HG02870 (cell line): Measurements from ENCODE around the gene FER1L5.

Experiments used
- ATAC-seq: cut with Tn5 transposase; IDR thresholded peaks from one replicate; pipeline ENCODE4 v1.9.1; 2021; ENCODE audit warnings: mild to moderate bottlenecking, moderate library complexity; ENCODE audit not compliant: unreplicated experiment

Gene FER1L5

GRCh38 chr2:96679848-96680247 lies 37.3 kb downstream of the FER1L5 start:
- no peak for ATAC-seq

- ATAC-seq = no peak
Measured at GRCh38 chr2:96680561-96681141, 38.1 kb downstream of the FER1L5 start.

DNA sequence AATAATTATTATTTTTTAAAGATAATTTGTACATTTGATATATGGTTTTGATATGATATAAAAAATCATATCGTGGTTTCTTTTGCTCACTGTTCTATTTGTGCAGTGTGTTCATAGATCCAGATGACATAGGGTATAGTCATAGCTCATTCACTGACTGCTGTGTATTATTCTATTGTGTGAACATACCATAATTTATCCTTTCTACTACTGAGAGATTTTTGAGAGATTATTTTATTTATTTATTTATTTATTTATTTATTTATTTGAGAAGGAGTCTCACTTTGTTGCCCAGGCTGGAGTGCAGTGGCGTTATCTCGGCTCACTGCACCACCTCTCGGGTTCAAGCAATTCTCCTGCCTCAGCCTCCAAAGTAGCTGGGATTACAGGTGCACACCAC lies 39.0 kb downstream of the FER1L5 start:
- ATAC-seq = no peak

- no peak for ATAC-seq
Measured at GRCh38 chr2:96683307-96683706, 40.7 kb downstream of the FER1L5 start.

DNA sequence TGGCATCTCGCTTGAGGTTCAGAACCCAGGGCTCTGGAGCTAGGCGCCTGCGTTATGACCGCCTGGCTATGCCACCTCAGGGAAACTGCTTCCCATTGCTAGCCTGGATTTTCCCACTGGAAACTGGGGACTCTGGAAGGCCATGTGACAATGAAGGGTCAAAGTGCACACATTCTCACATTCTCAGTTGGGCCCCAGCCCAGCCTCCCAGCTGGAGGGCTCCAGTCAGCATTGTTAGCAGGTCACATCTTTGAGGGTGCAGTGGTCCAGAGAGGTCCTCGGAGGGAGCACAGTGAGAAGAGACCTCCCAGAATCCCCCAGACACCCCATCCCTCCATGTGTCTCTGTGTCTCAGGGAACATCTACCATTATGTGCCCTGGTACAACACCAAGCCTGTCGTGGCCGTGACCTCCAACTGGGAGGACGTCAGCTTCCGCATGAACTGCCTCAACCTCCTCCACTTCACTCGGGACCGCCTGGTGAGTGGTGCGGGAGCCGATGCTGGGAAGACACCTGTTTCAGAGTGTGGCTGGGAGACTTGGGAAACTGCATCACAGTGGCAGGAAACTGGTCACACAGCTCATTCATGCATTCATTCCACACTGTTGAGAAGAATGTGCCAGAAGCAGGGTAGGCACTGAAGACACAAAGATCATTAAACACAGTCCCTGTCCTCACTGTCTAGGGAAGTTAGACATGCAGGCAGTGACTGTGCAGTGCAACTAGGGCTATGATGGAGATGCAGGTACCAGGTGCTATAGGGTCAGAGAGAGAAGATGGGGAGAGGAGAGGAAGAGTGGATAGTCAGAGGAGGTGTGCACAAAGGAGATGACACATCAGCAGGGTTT lies 41.6 kb downstream of the FER1L5 start:
- ATAC-seq = no peak

DNA sequence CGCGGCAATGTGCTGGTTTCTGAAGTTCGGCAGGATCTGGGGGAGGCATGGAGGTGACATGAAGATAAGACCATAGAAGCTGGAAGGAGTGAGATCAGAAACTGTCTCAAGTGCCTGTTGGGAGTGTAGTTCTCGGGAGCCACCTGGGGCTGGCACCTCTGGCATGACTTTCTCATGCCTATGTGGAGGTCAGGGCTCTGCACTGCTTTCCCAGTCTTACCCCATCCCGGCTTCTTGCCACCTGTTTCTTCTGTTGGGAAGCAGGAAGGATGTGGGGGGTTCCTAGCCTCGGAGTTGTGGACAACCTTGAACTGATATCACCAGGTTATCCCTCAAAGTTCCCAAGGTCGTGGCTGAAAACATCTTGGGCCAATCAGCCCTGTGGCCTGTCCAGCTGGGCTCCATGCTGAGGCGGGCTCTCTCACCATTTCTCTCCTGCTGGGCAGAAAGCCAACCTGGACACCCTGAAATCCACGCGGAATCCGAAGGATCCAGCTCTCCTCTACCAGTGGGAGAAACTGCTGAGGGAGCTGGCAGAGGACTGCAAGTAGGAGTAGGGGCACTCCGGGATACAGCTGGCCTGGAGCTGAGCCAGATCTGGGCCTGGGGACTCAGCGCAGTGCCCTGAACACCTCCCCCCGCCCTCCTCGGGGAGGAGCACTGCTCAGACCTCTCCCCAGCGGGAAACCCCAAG lies 42.5 kb downstream of the FER1L5 start:
- no peak for ATAC-seq

GRCh38 chr2:96685577-96686459 lies 43.3 kb downstream of the FER1L5 start:
- ATAC-seq = no peak

DNA sequence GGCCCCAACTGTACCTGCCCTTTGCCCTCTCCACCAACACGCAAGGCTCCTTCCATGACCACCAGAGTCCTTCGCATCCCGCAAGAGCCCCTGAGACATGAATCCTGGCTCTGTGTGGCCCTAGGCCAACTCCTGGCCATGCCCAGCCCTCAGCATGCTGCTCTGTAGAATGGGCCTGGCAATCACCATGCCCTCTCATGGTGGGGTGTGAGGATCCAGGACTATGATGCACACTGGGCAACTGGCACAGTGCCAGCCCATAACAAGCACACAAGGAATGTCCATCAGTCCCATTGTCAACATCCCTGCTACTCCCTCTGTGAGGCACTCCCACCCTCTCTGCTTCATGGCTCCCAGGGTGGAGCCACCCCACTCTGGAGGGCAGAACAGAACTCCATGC lies 44.7 kb downstream of the FER1L5 start:
- no peak for ATAC-seq

GRCh38 chr2:96687711-96688640 lies 45.4 kb downstream of the FER1L5 start:
- ATAC-seq = no peak

GRCh38 chr2:96688649-96689430 lies 46.3 kb downstream of the FER1L5 start:
- no peak for ATAC-seq

GRCh38 chr2:96689431-96689991 lies 46.9 kb downstream of the FER1L5 start:
- ATAC-seq = no peak

GRCh38 chr2:96690306-96691021 lies 47.9 kb downstream of the FER1L5 start:
- ATAC-seq = no peak

GRCh38 chr2:96691022-96691612 lies 48.6 kb downstream of the FER1L5 start:
- ATAC-seq = no peak

DNA sequence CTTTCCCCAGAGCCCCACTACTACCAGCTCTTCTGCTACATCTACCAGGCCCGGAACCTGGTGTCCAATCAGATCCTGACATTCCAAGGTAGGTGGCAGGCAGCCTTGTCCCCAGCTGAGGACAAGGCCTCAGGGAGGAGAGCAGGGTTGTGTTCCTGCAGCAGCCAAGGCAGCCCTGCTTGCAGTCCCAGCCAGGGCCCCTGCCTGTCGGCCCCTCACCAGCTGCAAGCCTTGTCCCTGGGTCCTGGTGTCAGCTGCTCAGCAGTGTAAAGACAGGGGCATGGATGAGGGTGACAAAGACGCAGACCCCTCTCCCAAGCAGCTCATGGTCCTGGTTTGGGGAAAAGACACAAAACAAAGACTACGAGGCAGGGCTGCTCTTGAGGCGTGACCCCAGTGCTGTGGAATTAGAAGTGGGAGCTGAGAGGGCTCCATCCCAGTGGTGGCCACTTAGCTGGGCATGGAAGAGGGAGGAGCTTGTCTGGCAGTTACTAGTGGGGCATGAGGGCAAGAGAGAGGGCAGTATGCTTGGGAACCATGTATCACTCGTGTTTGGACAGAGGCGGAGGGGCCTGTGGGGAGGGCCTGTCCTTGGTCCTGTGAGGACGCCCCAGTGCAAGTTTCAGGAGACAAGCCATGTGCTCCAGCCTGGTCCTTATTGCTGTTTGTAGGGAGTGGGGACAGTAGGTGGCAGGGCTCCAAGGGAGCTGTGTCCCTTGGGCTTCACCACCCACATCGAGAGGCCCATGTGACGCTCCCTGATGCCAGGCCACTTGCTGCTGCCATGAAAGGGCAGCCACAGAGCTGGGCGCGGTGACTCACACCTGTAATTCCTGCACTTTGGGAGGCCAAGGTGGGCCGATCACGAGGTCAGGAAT lies 49.8 kb downstream of the FER1L5 start:
- no peak for ATAC-seq

GRCh38 chr2:96693286-96694200 lies 51.0 kb downstream of the FER1L5 start:
- ATAC-seq = no peak

DNA sequence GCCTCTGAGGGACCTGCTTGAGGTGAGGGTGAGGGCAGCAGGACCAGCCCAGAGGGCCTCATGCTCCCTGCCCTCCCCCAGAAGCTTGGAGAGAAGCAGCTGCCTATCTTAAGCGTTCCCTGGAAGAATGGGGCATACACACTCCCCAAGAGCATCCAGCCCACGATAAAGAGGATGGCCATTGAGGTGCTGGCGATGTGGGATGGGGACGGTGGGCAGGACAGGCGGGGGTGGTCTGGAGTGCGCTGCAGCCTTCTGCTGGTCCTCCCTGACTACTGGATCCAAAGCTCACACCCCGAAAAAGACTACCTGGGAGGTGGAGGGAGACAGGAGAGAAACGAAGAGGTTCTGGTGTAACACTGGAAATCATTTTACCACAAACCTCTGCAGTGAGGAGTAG lies 51.7 kb downstream of the FER1L5 start:
- ATAC-seq = no peak
